Activated CD4-positive, alpha-beta T cell treated with anti-CD3 and anti-CD28 coated beads for 1 hour (primary cell): ENCODE data around the gene ASS1.
"Not testable (repeated sequence)": the region's sequence is repeated elsewhere in the genome, so short reads cannot be mapped to it uniquely, and the experiment has no call there.

ENCODE experiments used
- DNase-seq: peaks from one replicate; pipeline ENCODE4 v3.0.0-alpha.2; 2020

The ASS1 gene

DNA sequence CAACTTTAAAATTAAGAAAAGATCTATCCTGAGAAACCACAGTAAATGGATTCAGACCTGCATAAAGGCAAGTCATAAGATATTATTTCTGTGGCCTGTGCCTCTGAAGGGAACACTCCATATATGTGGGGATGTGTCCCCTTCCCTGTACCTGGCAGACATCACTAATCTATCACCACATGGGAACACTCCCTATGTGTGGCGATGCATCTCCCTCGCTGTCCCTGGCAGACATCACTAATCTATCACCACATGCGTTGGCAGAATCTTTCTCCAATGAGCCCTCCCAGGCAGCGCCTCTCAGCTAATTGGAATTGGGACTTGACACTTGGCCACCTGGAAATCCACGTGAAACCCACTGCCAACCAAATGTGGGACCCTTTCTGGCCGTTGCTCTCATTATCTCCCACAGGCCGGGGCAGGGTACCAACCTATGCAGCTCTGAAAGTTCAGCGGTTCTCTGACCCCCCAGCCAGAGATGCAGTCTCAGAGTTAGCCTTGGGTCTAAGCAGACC lies 25.2 kb upstream of the ASS1 start:
- DNase-seq, result no peak

GRCh38 chr9:130421154-130421801 lies 23.5 kb upstream of the ASS1 start:
- no peak for DNase-seq

DNA sequence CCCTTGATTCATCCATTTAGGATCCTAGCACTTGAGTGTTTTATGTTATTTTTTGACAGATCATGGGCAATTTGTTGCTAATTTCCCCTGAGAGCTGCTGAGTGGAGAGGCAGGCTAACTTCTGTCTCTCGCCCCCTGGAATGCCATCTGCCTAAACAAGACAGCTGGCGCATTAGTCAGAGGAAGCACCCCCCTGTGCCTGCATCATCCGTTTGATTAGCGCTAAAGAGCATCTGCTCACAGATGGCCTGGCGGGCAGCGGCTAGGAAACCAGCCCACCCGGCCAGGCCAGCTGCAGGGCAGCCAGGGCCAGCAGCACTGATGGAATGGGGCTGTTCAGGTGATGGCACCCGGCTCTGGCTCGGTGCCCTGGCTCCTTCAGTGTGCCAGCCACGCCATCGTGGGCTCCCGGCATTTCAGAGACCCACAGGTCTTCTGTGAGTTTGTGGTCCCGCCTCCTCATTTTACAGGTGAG lies 22.9 kb upstream of the ASS1 start:
- no peak for DNase-seq

GRCh38 chr9:130422546-130422945 lies 22.2 kb upstream of the ASS1 start:
- DNase-seq, result no peak

- DNase-seq, result no peak
Observed at GRCh38 chr9:130423272-130423671, 21.5 kb upstream of the ASS1 start.

DNA sequence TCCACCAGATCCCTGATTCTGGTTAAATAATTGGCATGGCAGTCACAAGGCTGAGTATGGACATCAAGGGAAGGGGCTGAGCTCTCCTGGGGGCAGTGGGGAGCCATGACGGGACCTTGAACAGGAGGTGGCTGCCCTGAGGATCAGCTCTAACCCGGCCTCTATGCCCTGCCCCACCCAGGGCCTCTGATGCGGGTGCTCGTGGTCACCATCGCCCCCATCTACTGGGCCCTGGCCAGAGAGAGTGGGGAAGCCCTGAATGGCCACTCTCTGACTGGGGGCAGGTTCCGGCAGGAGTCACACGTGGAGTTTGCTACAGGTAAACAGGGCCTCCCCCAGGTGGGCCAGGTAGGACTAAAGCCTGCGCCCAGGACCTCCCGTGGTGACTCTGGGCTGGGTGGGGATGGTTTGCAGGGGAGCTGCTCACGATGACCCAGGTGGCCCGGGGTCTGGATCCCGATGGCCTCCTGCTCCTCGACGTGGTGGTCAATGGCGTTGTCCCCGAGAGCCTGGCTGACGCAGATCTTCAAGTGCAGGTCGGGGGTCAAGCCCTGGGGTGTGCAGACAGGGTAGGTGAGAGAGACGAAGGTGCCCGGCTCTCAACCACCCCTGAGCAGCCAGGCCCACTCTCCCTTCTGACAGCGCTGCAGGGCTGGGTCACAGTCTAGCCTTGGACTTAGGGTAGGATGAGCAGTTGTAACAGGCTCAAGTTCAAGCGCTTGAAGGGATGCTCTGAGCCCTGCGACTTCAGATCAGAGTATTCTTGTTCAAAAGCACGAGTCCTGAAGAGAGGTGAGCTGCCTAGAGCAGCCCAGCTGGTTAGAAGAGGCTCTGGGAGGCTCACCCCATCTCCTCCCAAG lies 19.9 kb upstream of the ASS1 start:
- DNase-seq, result no peak

GRCh38 chr9:130425741-130426466 lies 18.9 kb upstream of the ASS1 start:
- DNase-seq, result no peak

GRCh38 chr9:130426467-130426773 lies 18.3 kb upstream of the ASS1 start:
- DNase-seq, result no peak

DNA sequence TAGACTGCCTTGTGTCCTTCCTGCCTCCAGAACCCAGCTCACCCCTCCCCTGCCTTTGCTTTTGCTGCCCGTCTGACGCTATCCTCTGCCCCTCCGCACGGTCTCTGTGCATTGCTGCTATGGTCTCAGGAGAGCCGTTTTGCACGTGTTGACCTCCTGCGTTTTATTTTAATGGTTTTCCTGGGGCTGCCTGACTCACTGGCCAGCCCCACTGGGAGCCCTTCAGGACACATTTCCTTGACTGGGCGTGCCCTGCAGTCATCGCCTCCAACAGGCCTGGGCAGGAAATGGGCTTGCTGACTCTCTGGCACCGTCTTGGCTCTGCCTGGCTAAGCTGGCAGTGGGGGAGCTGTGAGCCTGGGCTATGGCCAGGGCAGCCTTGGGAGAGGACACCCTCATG lies 17.9 kb upstream of the ASS1 start:
- DNase-seq, result no peak

DNA sequence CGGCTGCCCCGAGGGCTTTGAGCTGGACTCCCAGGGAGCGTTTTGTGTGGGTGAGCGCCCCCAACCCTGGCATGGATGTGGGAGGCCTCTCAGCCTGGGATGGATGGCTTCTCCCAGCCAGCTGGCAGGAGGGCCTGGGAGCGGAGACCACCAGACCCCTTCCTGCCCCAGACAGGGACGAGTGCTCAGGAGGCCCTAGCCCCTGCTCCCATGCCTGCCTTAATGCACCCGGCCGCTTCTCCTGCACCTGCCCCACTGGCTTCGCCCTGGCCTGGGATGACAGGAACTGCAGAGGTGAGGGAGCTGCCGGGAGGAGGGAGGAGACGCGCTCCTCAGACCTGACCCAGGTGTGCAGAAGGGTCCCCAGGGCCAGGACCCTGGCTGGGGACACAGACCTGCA lies 17.4 kb upstream of the ASS1 start:
- DNase-seq, result no peak

DNA sequence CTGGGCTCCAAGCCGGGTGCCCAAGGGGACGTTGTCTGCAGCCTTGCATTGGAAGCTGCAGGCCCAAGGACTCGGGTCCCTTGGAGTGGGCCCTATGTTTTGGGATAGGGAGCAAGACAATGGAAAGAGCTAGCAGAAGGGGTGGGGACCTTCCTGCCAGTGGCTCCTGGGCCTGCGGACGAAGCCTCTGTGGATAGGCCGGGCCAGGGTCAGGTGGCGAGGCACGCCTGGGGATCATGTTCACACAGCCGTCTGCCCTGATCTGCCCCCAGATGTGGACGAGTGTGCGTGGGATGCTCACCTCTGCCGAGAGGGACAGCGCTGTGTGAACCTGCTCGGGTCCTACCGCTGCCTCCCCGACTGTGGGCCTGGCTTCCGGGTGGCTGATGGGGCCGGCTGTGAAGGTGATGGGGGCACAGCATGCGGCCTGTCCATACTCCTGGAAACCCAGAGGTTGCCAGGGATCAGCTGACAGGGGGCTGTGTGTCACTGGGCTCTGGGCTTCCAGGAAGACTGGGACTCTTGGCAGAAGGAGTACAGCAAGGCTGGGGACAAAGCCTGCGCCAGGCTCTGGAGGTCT lies 16.6 kb upstream of the ASS1 start:
- no peak for DNase-seq

- no peak for DNase-seq
Observed at GRCh38 chr9:130429381-130429780, 15.4 kb upstream of the ASS1 start.

DNA sequence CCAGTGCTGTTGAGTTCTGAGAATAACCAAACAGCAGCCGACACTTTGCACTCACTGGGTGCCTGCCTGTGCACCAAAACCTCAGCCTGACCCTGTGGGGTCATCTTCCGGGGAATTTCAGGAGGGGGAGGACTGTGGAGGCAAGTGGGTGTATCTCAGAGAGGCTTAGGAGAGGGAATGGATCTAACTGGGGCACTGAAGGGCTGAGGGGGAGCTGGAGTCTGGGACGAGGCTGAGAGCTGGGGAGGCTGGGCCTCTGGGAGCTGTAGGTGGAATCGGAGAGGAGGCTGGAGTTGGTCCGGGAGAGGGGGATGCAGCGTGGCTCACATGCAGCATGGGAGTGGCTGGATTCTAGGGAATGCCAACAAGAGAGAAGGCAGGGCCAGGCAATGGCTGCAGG lies 14.9 kb upstream of the ASS1 start:
- no peak for DNase-seq

- no peak for DNase-seq
Observed at GRCh38 chr9:130430232-130430631, 14.5 kb upstream of the ASS1 start.

DNA sequence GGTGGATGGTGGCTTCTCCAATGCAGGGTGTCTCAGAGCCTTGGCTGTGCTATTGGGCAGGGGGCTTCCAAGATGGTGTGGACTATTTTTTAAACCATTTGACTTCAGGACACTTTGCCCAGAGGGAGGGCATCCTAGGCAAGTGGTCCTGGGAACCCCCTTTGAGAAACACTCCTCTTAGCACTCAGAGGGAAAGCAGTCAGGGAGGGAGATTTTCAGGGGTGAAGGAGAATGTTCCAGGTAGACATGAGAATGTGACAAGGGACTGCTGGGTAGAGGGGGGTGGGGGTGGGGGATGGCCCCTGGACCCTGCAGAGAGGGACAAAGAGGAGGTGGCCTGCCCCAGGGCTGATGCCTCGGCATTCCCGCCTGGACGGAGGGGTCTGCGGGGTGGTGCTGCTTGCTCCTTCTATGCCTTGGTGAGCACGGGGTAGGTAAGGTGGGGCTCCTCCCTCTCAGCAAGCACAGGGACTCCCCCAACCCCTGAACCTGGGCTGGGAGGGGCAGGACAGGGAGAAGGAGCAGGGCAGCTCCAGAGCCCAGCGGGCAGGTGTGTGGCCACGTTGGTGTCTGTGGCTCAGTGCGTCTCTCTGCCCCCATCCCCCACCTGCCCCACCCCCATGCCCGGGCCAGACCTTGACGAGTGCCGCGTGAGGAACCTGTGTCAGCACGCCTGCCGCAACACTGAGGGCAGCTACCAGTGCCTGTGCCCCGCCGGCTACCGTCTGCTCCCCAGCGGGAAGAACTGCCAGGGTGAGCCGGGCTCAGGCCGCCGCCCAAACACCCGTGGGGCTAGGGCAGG lies 13.8 kb upstream of the ASS1 start:
- no peak for DNase-seq

DNA sequence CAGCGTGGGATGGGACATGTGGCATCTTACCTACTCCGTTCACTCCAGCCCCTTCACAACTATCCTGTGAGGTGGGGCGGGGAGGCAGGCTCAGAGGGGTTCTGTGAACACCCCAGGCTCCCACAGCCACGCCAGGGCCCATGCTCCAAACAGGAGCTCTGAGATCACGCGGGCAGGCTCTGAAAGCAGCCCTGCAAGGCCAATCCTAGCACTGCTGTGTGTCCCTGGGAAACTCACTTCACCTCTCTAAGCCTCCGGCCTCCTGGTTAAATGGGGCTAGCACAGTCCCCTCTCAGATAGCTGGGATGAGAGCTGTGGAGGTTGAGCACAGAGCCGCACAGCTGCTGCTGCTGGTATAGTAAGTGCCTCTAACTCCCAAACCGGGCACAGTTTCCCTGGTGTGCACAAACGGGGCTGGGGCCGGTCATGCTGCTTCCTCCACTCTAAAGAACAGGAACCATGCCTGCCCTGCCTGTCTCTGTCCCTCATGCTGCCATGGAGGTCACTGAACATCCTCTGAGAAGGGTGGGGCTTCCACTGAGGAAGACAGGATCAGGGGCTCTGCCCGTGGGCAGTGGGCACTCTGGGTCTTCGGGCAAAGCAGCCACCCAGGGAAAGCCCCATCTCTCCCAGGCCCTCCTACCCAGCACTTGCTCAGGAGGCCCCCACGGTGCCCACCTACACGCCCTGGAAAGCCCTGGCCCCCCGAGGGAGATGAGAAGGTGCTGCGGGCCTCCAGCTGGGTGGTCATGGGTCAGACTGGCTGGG lies 13.0 kb upstream of the ASS1 start:
- no peak for DNase-seq

- no peak for DNase-seq
Observed at GRCh38 chr9:130432362-130432761, 12.4 kb upstream of the ASS1 start.

DNA sequence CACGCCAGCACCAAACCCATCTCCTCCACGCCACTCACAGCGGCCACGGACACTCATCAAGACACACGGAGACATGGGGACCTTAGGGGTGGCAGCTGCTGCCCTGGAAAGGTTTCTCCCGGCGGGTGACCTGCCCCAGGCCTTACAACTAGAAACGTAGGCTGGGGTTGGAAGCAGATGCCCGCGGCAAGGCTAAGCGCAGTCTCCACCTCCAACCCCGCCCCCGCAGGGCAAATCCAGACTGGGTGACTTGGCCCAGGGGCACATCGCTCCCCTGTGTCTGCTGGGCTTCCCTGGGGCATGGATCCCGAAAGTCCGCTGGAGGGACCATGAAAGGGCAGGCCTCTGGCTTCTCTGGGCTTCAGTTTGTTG lies 12.0 kb upstream of the ASS1 start:
- DNase-seq, result no peak

- DNase-seq, result no peak
Observed at GRCh38 chr9:130433168-130433946, 11.4 kb upstream of the ASS1 start.

DNA sequence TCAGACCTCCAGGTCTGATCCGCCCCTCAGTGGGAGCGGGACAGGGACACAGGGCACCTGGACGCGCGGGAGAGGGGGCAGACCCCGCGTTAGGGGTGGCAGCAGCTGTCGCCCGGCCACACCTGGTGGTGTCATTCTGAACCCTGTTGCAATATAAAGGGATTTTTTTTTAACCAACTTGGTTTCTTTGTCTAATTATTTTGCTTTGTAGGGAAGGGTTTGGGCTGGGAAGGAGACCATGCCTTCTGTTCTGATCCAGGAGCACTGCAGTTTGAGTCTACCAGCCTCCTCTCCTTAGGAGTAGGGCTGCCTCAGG lies 10.9 kb upstream of the ASS1 start:
- DNase-seq, result no peak

DNA sequence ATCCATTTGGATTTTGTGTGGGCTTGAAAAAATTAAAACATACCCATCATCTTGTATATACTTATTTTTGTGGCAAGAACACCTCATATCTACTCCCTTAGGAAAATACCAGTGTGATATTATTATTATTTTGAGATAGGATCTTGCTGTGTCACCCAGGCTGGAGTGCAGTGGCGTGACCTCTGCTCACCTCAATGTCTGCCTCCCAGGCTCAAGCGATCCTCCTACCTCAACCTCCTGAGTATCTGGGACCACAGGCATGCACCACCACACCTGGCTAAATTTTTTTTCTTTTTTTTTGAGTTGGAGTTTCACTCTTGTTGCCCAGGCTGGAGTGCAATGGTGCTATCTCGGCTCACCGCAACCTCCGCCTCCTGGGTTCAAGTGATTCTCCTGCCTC lies 10.1 kb upstream of the ASS1 start:
- DNase-seq, result not testable (repeated sequence)
